ENCODE results near the gene TAS2R1.
"Not testable (repeated sequence)": the region's sequence is repeated elsewhere in the genome, so short reads cannot be mapped to it uniquely, and the experiment has no call there.

The TAS2R1 gene

DNA sequence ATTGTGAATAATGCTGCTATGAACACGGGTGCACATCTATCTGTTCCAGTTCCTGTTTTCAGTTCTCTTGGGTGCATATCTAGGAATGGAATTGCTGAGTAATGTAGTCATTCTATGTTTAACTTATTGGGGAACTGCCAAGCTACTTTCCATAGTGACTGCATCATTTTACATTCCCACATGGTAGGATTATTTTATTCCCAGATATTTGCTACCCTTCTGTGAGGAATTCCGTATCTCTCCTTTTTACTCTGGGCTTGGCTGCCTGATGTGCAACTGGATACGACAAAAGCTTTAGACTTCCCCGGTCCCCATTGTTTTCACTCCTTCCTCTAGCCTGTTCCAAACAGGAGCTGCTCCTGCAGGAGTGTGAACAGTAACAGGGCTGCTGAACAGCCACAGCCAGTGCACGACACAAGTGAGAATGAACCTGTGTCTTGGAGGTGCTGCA, 7.2 kb downstream of the TAS2R1 start:
- DNase-seq, result no peak

DNA sequence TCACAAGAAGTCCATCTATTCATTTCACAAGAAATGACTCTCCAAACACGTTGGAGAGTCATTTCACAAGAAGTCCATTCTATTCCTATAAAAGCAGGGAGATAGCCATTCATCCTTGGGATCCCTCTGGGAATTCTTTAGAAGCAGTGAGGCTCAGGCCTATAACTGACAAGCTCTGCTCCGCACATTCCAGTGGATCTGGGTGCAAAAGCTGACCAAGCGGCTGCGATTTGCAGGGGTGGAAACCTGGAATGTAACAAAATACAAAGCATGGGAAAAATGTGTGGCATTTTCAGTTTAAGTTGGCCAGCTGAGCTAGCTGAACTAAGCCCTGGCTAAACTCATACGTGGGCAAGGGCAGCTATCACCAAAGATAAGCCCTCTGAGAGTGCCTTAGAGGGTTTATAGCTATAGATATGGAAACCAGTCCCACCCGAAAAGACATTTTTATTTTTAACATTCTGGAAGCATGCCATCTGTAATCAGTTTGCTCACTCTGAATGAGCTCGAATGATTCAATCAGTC, 8.7 kb downstream of the TAS2R1 start:
- no peak for DNase-seq

DNA sequence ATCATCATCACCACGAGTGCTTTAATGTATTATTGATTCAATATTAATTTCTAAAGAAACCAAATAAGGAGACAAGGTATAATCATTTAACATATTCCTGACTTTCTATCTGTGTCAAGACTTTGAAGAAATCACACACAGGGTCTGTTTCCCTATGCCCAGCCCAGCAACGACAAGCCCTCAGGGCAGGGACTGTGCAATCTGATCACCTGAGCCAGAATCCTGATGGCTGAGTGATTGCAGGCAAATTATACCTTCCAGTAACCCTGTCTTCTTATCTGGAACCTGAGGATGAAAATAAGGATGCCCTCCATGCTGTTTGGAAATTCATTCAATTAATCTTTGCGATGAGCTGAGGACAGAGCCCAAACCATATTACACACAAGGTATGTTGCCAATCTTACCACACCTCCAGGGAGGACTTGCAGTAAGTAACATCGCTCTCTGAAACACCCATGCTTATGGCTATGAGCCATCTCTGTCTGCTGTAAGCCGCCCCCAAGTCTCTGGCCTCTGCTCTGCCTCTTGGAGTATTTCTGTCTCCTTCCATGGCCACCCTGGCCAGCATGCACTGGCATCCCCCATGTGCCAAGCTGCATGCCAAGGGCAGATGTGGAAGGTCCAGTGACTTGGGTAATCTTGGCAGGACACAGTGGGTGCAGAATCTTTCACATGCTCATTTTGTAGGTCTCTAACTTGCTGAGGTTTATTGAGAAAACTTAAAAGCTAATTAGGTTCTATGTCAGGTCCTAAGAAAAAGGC, 10.6 kb downstream of the TAS2R1 start:
- no peak for DNase-seq

DNA sequence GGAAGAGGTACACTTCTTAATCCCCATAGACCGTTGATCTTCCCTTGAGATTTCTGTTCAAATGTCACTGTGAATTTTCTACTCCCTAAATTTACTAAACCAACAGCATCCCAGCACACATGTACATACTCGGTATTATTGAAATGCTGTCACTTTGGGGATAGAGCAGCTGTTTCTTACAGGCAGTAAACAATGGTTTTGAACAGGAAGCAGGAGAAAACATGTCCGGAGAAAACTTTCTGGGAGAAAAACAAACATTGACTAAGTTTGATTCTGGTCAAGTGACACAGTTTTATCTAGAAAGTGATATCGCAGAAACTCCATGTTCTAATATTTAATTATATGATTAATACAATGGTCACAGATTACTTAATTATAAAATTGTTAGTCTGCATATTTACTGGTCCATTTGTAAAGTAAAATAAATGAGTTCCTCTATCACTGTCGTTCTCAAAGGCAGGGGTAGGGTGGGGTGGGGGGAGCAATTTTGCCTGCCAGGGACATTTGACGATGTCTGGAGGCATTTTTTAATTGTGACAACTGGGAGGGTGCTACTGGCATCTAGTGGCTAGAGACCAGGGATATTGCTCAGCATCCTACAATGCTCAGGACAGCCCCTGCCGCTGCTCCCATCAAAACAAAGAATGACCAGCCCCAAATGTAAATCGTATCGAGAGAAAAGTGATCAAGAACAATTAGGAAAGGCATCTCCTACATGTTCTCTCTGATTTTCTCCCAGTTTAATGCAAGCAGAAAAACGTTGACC, 12.2 kb downstream of the TAS2R1 start:
- no peak for DNase-seq

DNA sequence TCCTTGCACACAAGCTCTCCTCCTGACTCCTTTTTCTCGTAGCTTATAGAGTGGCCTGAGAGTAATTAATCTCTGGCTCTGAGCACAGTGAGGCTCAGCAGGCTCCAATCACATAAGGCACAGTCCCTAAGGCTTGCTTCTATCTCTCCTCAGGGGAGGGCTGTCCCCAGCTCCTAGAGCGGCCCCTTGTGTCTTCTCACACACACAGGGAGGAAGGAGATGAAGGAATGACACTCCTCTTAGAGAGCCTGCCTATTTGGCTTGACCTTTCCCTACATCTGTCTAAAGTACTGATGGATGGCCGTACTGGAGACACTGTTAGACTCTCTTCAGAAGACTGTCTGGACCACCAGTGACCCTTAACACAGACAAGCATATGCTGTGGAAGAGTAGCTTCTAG, 12.9 kb downstream of the TAS2R1 start:
- DNase-seq, result peak; percentile 30 to 80

DNA sequence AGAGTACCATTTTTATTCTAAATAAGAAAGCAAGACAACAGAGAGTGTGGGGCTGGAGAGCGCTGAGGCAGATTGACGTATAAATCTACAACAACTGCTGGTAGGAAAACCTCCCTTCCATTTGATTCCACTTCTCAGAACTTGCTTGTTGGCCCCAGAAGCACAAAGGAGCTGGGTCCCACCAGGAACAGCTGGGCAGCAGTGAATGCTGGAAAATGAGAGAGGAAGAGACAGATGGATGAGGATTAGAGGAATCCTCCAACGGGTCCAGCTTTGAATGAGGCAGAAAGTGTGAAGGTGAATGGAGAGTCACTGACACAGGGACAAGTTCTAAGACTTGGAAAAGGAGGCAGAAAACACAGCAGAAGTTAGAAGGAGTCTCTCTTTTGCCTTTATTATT, 14.8 kb downstream of the TAS2R1 start:
- DNase-seq, result peak; percentile 90 to 98

DNA sequence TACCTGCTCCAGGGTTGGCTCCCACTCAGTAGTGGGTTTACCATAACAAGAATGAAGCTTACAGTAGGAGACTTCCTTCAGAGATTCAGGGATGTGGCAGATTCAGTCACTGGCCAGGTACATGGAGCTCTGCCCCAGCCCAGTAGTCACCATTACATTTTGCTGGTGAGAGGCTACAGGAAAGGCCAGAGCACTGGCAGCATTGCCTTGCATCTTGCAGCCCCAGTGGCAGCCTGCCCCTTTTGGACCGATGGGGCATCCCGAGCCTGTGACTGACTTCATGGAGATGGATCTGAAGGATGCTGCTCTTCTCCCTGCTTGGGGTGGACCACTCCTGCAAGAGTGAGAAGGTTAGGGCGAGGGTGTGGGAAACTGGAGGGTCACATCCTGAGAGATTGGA, 16.8 kb downstream of the TAS2R1 start:
- no peak for DNase-seq

DNA sequence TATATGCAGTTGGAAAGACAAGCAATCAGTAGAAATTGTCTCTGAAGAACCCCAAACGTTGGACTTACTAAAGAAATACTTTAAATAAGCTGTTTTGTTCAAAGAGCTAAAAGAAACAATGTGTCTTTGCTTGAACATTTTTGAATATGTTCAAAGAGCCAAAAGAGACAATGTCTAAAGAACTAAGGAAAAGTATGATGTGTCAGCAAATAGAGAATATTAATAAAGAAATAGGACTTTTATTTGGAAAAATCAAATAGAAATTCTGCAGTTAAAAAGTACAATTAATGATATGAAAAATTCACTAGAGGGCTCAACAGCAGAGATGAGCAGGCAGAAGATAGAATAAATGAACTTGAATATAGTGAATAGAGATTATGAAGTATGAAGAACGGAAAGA, 19.2 kb downstream of the TAS2R1 start:
- no peak for DNase-seq

DNA sequence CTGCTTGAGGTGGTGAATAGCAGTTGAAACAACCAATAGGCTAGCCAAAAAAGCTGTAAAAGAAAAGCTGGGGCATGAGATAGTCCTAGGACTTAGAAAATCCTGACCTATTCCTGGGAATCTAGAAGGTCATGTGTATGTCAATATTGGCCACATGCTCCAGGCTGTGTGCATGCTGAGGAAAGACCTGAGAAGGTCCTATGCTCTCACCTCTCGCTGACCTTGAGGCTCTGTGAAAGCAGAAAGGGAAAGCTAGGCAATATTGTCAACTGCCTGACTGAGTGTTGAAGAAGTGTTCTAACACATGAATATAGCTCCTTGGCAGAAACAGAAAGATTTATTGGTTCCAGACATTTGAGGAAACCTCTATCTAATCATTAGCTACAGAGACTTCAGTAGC, 19.8 kb downstream of the TAS2R1 start:
- DNase-seq, result no peak

DNA sequence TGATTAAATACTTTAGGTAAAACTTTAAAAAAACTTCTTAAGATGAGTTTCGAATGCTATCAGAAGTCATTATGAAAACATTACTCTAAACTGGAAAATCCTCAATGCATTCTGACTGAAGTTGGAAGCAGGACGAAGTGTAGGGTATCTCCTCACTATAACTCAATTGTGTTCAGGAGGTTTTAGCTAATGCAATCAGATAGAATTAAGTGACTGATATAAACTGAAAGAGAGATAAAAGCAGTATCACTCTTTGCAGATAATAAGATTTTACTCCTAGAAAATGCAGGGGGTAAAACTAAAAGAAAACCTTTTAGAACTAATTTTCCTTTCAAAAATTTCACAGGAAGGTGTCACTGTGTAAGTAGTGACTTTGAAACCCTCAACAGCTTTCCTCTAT, 22.1 kb downstream of the TAS2R1 start:
- DNase-seq, result no peak

DNA sequence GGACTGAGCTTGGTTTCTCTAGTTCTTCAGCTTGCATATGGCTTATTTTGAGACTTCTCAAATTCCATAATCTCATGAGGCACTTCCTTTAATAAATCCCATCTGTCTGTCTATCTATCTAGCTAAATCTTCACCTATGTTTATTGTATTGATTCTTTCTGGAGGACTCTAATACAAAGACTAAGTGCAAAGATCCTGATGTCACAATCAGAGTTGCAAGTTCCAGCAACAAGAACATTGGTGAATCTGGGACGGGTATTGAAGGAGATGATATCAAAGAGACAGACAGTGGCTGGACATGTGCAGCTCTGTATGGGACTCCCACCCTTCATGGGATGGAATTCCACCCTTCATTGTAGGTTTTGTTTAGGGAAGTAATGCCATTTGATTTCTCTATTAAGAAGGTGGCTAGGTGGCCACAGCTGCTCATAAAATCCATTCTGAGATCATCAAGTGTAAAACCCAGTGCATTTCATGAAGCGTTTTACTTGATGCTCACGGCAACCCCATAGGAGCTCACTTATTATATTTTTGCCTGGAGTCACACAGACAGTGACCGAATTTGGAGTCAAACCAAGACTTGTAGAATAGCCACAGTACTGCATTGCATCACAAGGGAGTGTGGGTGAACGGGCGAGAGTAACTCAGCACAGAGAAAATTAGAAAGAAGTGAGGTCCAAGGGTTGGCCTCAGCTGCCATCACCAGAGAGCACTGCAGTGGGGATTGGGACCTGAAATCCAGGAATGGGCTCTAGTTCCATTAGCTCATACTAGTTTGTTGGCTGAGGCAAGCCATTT, 24.9 kb downstream of the TAS2R1 start:
- peak in 1 of 2 experiments; percentile 39 for DNase-seq

DNA sequence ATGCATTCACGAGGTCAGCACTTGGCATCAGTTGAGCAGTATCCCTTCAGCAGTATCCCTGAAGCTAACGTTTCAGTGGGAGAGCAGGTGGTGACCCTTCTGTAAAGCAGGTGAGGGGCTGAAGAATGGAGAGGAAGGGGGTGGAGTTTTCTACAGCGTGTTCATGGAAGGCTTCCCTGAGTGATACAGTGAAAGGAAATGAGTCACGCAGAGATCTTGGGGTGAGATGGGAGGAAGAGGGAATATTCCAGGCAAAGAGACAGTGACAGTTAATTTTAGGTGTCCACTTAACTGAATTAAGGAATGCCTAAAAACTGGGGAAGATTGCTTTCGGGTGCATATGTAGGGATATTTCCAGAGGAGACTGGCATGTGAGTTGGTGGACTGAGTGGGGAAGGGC, 25.7 kb downstream of the TAS2R1 start:
- DNase-seq, result no peak

DNA sequence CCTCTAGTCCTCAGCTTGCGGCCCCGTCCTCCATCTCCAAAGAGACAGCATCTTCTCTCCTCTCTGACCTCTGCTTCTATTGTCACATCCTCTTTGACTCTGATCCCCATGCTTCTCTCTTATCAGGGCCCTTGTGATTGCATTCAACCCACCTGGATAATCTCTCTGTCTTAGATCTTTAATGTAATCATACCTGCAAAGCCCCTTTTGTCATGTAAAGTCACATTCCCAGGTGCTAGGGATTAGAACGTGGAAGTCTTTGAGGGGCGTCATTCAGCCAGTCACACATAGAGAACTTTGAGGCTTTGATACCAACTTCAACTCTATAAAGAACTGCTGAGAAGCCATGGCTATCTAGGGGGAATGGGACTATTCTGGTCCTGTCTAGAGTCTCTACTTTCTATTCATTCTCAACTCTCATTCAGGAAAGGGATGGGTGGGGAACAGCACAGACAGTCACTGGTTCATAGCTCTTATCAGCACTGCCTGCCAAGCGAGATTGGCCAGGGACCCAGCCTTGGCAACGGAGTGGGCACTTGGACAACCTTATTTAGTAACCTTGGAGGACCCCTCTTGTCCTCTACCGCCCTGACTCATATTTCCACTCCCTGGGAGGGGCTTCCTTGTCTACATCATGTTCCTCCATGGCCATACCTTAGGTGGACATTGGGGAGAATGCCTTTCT, 29.0 kb downstream of the TAS2R1 start:
- no peak for DNase-seq

DNA sequence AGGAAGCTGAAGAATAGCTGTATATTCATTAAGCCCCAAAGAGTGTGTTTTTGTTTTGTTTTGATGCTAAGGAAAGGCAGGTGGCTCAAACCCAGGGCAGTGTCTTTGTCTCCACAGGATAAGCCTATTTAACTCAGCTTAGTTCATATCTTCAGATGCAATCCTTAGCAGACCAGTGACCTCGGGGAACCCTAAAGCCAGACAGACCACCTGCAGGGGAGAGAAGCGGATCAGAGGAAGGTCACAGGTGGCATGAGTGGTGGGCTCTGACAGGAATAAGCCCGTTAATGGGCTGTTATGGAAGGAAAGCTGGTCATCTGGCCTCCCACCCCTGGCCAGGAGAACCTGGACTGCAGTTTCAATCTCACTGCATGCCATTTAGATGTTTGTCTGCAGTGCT, 30.8 kb downstream of the TAS2R1 start:
- DNase-seq, result no peak

DNA sequence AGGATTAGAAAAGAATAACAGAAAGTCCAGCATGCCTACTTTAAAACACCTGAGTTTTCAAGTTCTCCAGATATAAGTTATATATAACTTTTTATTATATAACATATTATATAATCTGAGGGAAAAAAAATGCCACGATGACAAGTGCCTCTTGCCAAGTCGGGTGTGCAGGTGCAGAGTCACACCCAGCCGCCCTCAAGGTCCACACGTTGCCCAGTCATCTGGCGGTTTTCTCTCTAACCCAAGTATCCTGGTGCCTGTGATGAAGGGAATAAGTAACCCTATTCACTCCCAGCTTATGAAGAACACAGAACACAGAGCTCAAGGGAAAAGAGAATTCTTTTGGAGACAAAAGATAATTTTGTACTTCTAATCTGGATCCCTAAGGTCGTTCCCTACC, 31.8 kb downstream of the TAS2R1 start:
- DNase-seq, result not testable (repeated sequence)

DNA sequence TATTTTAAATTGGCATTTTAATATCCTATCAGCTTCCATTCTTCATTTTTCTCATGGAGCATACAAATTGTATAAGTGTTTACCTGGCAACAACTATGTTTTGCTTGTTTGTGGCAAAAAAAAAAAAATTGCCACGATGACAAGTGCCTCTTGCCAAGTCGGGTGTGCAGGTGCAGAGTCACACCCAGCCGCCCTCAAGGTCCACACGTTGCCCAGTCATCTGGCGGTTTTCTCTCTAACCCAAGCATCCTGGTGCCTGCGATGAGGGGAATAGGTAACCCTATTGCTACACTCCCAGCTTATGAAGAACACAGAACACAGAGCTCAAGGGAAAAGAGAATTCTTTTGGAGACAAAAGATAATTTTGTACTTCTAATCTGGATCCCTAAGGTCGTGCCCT, 32.8 kb downstream of the TAS2R1 start:
- not testable (repeated sequence) for DNase-seq

DNA sequence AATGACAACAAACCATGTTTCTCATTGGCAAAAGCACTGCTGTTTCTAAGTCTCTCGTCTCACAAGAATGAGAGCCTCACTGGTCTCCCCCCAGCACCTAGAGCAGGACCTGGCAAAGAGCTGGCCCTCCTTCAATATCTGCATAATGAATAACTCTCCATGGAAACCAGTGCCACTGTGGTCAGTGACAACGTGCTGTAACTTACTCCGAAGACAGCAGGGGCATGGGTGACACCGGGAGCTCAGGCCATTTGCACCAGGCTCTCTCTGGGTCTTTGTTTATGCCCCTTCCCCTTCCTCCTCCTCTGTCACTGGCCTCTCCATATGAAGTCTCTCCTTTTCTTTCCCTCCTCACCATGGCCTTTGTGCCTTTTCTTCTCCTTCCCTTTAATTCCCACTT, 33.3 kb downstream of the TAS2R1 start:
- no peak for DNase-seq

DNA sequence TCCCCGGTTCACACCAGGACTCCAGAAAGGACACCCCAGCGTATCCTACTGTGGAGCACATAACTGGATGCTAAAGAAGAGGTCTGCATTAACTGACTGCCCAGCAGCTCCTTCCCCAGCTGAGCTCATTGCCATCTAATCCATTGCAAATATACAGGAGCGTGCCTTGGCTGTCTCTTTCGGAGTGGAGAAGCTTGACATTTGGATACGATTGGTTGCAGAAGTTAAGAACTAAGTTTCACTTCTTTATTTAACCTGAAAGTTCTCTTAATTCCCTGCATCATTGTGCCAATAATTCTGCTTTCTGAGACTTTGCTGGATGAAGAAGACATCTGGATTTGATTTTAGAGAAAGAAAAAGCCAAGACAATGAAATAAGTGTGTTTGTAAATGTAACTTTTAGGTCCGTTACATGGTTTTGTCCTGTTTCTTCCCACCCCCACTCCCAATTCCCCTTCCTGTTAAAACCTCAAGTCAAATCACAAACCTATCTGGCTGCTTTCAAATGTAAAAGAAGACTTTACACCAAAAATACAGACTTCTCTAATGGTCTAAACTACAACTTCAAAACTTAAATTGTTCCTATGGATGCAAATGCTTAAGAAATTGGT, 33.9 kb downstream of the TAS2R1 start:
- DNase-seq, result no peak

DNA sequence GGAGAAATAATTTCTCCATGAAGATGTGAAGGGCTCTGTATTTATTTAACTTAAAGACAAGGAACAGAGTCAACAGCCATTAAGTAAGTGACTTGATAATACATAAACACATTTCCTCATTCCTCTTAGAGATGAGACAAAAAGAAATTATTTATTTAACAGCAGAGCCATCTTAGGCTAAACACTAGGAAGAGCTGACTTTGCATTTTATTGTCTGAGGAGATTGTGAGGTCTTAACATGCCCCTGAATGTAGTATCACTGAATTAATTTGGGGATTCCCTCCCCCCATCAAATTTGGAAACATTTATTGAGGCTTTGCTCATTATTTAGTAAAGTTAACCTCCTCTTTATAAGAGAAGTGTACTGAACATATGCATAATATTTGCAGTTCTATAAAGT, 35.2 kb downstream of the TAS2R1 start:
- DNase-seq, result no peak

DNA sequence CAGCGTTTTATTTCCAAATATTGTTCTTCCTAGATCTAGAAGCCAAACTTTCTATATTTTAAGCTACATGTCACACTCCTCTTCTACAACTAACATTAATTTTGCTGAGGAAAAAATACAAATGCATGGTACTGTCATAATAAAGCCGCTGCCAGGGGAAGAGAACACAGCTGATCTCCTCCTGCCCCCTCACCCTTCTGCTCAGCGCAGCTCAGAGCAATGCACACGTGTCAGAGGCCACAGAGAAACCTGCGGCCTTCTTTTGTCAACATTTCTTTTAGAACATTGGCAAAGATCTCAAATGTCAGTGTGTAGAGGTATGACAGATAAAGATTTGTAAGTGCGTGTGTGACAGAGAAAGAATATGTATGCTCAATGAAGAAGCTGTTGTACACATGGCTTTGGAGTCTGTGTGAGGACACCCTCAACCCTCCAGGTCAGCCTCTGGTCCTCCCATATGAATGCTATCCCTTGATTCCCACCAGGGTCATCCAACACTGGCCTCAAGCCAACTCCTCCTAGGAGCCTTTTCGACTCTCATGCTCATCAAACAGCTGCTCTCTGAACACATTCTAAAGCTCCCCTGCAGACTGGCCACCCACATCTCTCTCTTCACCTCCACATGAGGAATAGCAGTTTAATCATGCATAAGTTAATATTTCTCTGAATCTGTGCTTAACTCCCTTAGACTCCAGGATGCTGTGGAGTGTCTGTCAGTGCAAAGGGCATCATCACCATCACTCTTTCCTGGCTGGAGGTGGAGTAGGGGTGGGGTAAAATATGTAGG, 40.9 kb downstream of the TAS2R1 start:
- no peak for DNase-seq

DNA sequence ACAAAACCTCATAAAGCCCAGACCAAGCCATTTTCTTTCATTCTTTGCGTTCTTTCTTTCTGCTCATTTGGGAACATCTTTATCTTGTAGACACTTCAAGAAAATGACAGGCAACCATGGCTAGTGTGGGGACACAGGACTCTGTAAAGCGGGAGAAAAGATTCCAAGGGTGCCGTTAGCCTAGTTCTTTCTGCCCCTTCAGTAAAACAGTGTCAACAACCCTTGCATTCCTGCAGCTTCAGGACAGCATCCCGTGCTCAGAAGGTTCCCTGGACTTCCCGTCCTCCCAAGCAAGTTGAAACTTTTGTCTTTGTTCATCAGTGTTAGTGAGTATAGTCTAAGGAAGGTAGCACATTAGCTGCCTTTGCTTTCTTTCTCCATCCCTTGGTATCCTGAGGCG, 41.9 kb downstream of the TAS2R1 start:
- DNase-seq, result no peak

Measured in NCI-H524 (cell line).